GM12801 (cell line): ENCODE data around the gene IMP4.

Experiments
- CTCF ChIP-seq: IDR thresholded peaks from one replicate; pipeline ENCODE4 v1.5.1; 2011; ENCODE audit warnings: control low read depth; ENCODE audit not compliant: insufficient read length; ENCODE audit errors: extremely low read depth

IMP4 gene

GRCh38 chr2:130345611-130346010 is 2.9 kb downstream of the IMP4 start:
- no peak for TF ChIP-seq CTCF

GRCh38 chr2:130346041-130346740 is 3.5 kb downstream of the IMP4 start:
- no peak for TF ChIP-seq CTCF

- no peak for TF ChIP-seq CTCF
These were observed 4.0 kb downstream of the IMP4 start for GRCh38 chr2:130346741-130347066.

- TF ChIP-seq CTCF = no peak
These were observed 4.7 kb downstream of the IMP4 start for GRCh38 chr2:130347220-130347925.

- TF ChIP-seq CTCF = no peak
These were observed 6.5 kb downstream of the IMP4 start for GRCh38 chr2:130349174-130349573.

- TF ChIP-seq CTCF = no peak
These were observed 9.0 kb downstream of the IMP4 start for GRCh38 chr2:130351711-130352110.

- TF ChIP-seq CTCF = no peak
These were observed 9.5 kb downstream of the IMP4 start for GRCh38 chr2:130352237-130352636.
